ENCODE data around the gene SCUBE2. TPM values are rescaled to one million over a fixed set of nuclear protein-coding genes. Genes with fewer than 3 reads are reported as not detected.

SCUBE2 gene
- total RNA-seq, 3 donors from 2014 or later, result 8.7 to 18.7 (median 15.9) TPM

DNA sequence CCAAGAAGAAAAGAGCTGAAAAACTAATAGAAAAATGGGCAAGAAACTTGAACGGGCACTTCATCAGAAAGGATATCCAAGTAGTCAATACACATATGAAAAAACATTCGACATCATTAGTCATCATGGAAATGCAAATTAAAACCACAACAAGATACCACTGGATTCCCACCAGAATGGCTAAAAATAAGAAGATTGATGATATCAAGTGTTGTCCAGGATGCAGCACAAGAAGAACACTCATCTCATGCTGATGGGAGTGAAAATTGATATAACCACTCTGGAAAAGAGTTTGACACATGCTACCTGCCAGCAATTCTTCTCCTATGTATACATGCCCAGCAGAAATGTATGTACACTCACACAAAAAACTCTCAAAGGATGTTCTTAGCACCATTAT lies 26.9 kb upstream of the SCUBE2 start:
- ATAC-seq (no peak), DNase-seq (no peak)
- peaks cover 5% of the 10 kb centered on the region for H3K9me3 ChIP-seq
- H3K36me3 ChIP-seq (ENCODE audit: low read depth), result no peaks in the 10 kb centered on the region
- intact Hi-C loops (cut with DNase I, micrococcal nuclease), result no loop called here
- no peaks in the 10 kb centered on the region for H3K4me1 ChIP-seq (ENCODE audit: low read depth)
- TF ChIP-seq, protein P1, sequence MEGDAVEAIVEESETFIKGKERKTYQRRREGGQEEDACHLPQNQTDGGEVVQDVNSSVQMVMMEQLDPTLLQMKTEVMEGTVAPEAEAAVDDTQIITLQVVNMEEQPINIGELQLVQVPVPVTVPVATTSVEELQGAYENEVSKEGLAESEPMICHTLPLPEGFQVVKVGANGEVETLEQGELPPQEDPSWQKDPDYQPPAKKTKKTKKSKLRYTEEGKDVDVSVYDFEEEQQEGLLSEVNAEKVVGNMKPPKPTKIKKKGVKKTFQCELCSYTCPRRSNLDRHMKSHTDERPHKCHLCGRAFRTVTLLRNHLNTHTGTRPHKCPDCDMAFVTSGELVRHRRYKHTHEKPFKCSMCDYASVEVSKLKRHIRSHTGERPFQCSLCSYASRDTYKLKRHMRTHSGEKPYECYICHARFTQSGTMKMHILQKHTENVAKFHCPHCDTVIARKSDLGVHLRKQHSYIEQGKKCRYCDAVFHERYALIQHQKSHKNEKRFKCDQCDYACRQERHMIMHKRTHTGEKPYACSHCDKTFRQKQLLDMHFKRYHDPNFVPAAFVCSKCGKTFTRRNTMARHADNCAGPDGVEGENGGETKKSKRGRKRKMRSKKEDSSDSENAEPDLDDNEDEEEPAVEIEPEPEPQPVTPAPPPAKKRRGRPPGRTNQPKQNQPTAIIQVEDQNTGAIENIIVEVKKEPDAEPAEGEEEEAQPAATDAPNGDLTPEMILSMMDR (IDR thresholded peaks at IDR 0.05), result no peak
- no peak overlapping the region for H3K4me3 ChIP-seq

DNA sequence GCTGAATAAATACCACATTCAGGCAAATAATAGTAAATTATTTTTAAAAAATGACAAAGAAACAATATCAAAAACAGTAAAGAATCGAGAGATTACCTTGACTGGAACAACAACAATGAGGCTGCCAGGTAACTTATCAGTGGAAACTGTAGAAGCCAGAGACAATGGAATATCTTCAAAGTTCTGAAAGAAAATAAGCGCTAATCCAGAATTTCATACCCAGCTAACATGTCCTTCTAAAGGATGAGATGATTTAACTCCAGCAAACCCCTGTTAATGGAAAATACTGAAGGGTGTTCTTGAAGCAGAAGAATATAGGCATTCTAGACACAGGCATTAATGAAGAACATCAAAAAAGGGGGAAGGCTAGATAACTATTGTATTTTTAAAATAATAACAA lies 20.7 kb upstream of the SCUBE2 start:
- no peak for ATAC-seq
- peaks cover 11% of the 10 kb centered on the region for H3K9me3 ChIP-seq
- no peak overlapping the region for H3K4me3 ChIP-seq
- no peaks in the 10 kb centered on the region for H3K36me3 ChIP-seq (ENCODE audit: low read depth)
- intact Hi-C loops (cut with DNase I, micrococcal nuclease), result no loop called here
- DNase-seq, result no peak
- TF ChIP-seq, protein P1 (IDR thresholded peaks at IDR 0.05), result no peak
- H3K4me1 ChIP-seq (ENCODE audit: low read depth), result no peaks in the 10 kb centered on the region

DNA sequence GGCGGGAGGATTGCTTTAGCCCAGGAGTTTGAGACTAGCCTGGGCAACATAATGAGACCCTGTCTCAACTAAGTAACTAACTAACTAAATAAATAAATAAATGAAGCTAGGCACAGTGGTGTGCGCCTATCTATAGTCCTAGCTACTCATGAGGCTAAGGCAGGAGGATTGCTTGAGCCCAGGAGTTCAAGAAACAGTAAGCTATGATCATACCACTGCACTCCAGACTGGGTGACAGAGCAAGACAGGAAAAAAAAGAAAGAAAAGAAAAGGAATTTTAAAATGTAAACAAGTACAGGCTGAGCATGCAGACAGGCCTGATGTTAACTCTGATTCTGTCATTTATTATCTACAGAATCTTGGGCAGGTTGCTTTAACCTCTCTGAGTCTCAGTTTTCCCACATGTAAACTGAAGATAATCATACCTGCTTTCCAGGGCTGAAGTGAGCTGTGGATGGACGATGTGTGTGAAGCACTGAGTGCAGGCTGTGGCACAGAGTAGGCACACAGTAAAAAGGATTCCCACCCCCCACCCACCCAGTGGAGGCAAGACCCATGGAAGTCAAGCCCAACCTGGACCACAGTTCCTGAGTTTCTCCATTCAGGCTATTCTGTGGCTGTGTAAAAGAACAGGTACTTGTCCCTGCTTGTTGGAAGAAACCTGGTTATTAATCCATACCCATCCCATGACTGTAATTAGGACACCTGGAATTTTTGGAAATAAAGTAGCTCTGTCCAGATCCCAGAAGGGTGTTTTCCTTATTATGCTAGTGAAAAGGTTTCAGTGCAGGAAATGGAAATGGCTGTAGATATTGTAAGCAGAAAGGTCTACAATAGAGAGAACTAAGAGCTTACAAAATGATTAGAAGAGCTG lies 18.7 kb upstream of the SCUBE2 start:
- ATAC-seq (no peak), DNase-seq (no peak)
- peaks cover 11% of the 10 kb centered on the region for H3K9me3 ChIP-seq
- TF ChIP-seq, protein P1 (IDR thresholded peaks at IDR 0.05), result no peak
- H3K4me3 ChIP-seq, result no peak overlapping the region
- no peaks in the 10 kb centered on the region for H3K4me1 ChIP-seq (ENCODE audit: low read depth)
- intact Hi-C loops (cut with DNase I, micrococcal nuclease), result no loop called here
- no peaks in the 10 kb centered on the region for H3K36me3 ChIP-seq (ENCODE audit: low read depth)

DNA sequence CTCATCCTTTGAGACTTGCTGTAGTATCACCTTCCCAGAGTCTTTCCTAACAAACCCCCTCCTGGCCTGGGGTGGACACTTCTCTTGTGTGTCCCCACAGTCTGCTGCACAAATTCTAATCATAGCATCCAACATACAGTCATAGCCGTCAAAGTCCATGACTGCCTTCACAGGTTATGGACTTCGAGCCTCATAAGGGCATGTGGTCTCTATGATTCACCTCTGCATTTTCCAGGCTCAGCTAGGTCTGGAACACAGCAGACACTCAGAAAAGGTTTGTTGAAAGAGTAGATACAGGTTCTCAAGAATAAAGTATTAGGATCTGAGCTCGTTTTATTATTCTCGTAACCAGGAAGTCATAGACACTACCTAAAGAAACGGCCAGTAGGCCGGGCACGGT lies 13.2 kb upstream of the SCUBE2 start:
- ATAC-seq, result peak; percentile 54
- no peak for DNase-seq
- Histone ChIP-seq H3K9me3 (no peaks in the 10 kb centered on the region), H3K36me3 (ENCODE audit: low read depth) (no peaks in the 10 kb centered on the region), H3K4me1 (ENCODE audit: low read depth) (no peaks in the 10 kb centered on the region), H3K4me3 (no peak overlapping the region)
- intact Hi-C loops (cut with DNase I, micrococcal nuclease), result no loop called here
- TF ChIP-seq, protein P1 (IDR thresholded peaks at IDR 0.05), result no peak

DNA sequence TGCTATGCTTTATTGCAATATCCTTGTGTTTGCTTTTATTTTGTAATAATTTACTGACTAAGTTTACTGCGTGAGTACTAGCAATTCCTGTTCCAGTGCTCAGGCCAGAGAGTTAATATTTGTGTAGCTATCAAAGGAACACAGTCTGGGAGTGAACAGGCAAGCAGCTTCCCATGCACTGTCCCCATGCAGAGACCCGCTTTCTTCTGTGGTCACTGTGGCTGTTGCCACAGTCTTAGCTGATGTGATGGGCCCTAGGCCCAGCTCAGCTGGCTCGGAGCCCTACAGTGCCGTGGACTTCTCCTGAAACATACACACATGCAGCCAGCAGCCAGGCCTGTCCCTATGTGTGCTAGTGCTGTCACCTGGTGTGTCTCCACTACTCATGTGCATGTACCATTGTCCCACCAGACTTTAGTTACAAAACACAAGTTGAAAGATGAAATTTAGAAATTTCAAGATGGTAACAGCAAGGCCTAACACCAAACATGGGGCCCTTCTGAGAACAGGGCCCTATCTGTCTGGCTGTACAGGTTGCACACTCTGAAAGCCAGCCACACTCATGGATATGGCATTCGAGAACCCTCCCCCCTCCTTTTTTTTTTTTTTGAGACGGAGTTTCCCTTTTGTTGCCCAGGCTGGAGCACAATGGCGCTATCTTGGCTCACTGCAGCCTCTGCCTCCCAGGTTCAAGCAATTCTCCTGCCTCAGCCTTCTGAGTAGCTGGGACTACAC lies 12.3 kb upstream of the SCUBE2 start:
- TF ChIP-seq, protein P1 (IDR thresholded peaks at IDR 0.05), result no peak
- DNase-seq (no peak), ATAC-seq (peak; percentile 46)
- Histone ChIP-seq H3K36me3 (ENCODE audit: low read depth) (no peaks in the 10 kb centered on the region), H3K4me3 (no peak overlapping the region), H3K9me3 (no peaks in the 10 kb centered on the region), H3K4me1 (ENCODE audit: low read depth) (no peaks in the 10 kb centered on the region)
- intact Hi-C loops (cut with DNase I, micrococcal nuclease), result no loop called here

Data from mucosa of descending colon (tissue), 3 donors.